Thoracic aorta (tissue), 2 donors: ENCODE measurements around the gene DIP2C. TPM values are rescaled to one million over a fixed set of nuclear protein-coding genes. Genes with fewer than 3 reads are reported as not detected.

ENCODE experiments used
- ATAC-seq: fragments of 150-250 bp; one replicate; pipeline ENCODE4 v1.8.0; 2017; ENCODE audit warnings: low read depth; ENCODE audit not compliant: insufficient number of reproducible peaks, low FRiP score
- DNase-seq: peaks from one replicate; pipeline ENCODE4 v3.0.0-alpha.2; 2020; ENCODE audit warnings: low spot score
- H3K27ac ChIP-seq, 2 donors: fragments of 200-600 bp; sonication (generic); 1 replicate in 1 of 2; 2 replicates in 1 of 2; pipeline ENCODE4 v1.5.1; 2016; ENCODE audit warnings: mild to moderate bottlenecking in 2 of 2, moderate library complexity in 2 of 2
- H3K27me3 ChIP-seq: fragments of 200-600 bp; sonication (generic); replicated peaks from 2 replicates; pipeline ENCODE4 v1.6.0; 2016; ENCODE audit warnings: mild to moderate bottlenecking; ENCODE audit not compliant: insufficient read depth
- H3K36me3 ChIP-seq: fragments of 200-600 bp; sonication (generic); one replicate; pipeline ENCODE4 v1.5.1; 2016
- H3K4me1 ChIP-seq, 2 donors: fragments of 200-600 bp; sonication (generic); 1 replicate in 1 of 2; 2 replicates in 1 of 2; pipeline versions ENCODE4 v1.5.1 to v1.6.0; 2016; ENCODE audit warnings: low read depth in 2 of 2, mild to moderate bottlenecking in 1 of 2; ENCODE audit not compliant: control insufficient read depth in 1 of 2
- H3K4me3 ChIP-seq: fragments of 200-600 bp; sonication (generic); 2 replicates; pipeline ENCODE4 v1.5.1; 2016; ENCODE audit warnings: mild to moderate bottlenecking
- H3K9me3 ChIP-seq: fragments of 200-600 bp; sonication (generic); 2 replicates; pipeline ENCODE4 v1.5.1; 2016
- total RNA-seq, 2 donors: library from RNA; depleted of rRNA; stranded (reverse); fragments of >200 nt; gene quantifications; one replicate each; pipeline versions ENCODE4 v1.1.0 to v1.2.3, GENCODE V29; 2016
- TF ChIP-seq, protein P1 (sequence below): fragments of 200-600 bp; sonication (generic); IDR thresholded peaks from one replicate; pipeline ENCODE4 v1.5.1; 2019; ENCODE audit warnings: antibody characterized with exemption

Gene DIP2C
- total RNA-seq, 2 donors from 2014 or later = 36.8 to 44.0 TPM

- H3K27ac ChIP-seq = no peak overlapping the region
- peaks cover 16 to 25% of the 10 kb centered on the region in 2 donors for H3K4me1 ChIP-seq
- no peaks in the 10 kb centered on the region for H3K9me3 ChIP-seq
- no peaks in the 10 kb centered on the region for H3K27me3 ChIP-seq
- TF ChIP-seq, protein P1, sequence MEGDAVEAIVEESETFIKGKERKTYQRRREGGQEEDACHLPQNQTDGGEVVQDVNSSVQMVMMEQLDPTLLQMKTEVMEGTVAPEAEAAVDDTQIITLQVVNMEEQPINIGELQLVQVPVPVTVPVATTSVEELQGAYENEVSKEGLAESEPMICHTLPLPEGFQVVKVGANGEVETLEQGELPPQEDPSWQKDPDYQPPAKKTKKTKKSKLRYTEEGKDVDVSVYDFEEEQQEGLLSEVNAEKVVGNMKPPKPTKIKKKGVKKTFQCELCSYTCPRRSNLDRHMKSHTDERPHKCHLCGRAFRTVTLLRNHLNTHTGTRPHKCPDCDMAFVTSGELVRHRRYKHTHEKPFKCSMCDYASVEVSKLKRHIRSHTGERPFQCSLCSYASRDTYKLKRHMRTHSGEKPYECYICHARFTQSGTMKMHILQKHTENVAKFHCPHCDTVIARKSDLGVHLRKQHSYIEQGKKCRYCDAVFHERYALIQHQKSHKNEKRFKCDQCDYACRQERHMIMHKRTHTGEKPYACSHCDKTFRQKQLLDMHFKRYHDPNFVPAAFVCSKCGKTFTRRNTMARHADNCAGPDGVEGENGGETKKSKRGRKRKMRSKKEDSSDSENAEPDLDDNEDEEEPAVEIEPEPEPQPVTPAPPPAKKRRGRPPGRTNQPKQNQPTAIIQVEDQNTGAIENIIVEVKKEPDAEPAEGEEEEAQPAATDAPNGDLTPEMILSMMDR = no peak
- no peaks in the 10 kb centered on the region for H3K36me3 ChIP-seq
- DNase-seq (no peak), ATAC-seq (no peak)
- H3K4me3 ChIP-seq = no peak overlapping the region
Measured at GRCh38 chr10:627032-627992, 62.2 kb downstream of the DIP2C start.

- DNase-seq (no peak), ATAC-seq (no peak)
- Histone ChIP-seq H3K4me3 (peak overlapping the region; percentile 39), H3K27ac (peak overlapping the region in 1 of 2 donors; percentile 56), H3K36me3 (no peaks in the 10 kb centered on the region), H3K27me3 (no peaks in the 10 kb centered on the region), H3K9me3 (no peaks in the 10 kb centered on the region), H3K4me1 (peaks cover 16 to 25% of the 10 kb centered on the region in 2 donors)
- TF ChIP-seq, protein P1 = no peak
Measured at GRCh38 chr10:625751-626711, 63.4 kb downstream of the DIP2C start.

GRCh38 chr10:625333-625696 is 64.2 kb downstream of the DIP2C start:
- Histone ChIP-seq H3K9me3 (no peaks in the 10 kb centered on the region), H3K4me1 (peaks cover 16 to 25% of the 10 kb centered on the region in 2 donors), H3K4me3 (peak overlapping the region; percentile 39), H3K36me3 (no peaks in the 10 kb centered on the region), H3K27ac (peak overlapping the region in 1 of 2 donors; percentile 56), H3K27me3 (no peaks in the 10 kb centered on the region)
- TF ChIP-seq, protein P1 = no peak
- no peak for DNase-seq
- ATAC-seq = no peak

DNA sequence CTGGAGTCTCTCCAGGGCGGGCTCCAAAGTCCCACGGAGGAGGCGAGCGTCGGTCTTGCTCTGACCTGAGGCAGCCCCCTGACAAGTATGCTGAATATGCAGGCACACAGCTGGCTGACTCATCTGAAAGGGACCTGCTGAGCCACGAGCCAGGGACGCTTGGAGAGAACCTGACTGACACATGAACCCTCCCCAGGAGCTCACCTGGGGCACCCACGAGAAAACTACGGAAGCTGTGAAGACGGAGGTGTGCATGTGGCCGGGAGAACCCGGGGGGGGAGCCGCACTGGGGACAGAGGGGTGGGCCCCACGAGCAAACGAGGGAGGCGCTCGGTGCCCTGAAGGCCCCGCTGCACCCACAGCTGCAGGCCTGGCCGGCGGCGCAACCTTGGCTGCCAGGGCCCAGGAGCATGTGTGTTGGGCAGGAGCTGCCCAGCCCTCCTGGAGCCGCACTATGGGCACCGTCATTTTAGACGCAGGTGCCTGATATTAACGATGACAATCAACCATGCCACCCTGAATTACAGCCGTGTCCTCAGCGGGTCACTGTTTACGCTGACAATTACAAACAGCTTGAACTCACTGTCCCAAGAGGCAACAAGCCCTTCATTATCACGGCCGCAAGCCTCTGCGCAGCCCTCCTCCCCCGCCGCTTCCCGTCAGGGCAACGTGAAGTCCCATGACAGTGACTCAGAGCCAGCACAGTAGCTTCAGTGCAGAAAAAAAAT is 64.7 kb downstream of the DIP2C start:
- H3K4me1 ChIP-seq = peaks cover 16 to 25% of the 10 kb centered on the region in 2 donors
- peak; percentile 38 for ATAC-seq
- H3K9me3 ChIP-seq = no peaks in the 10 kb centered on the region
- TF ChIP-seq, protein P1 = no peak
- no peak for DNase-seq
- H3K27me3 ChIP-seq = no peaks in the 10 kb centered on the region
- peak overlapping the region; percentile 12 to 56 for H3K27ac ChIP-seq
- H3K4me3 ChIP-seq = peak overlapping the region; percentile 39
- H3K36me3 ChIP-seq = no peaks in the 10 kb centered on the region
